ENCODE results near the gene SIPA1L3. TPM values are rescaled to one million over a fixed set of nuclear protein-coding genes. Genes with fewer than 3 reads are reported as not detected.

The SIPA1L3 gene
- total RNA-seq, 6 donors from 2014 or later: 57.3 to 91.6 (median 69.4) TPM

GRCh38 chr19:38013913-38014580 is 107.0 kb downstream of the SIPA1L3 start:
- DNase-seq (no peak), ATAC-seq (ENCODE audit: low FRiP score in 2 of 2) (no peak)
- H3K27me3 ChIP-seq: no peaks in the 10 kb centered on the region
- WGBS, 2 donors: 91 to 92% methylated on average over 9 to 11 of the region's 11 CpGs
- H3K4me3 ChIP-seq: no peak overlapping the region
- no peak overlapping the region for H3K27ac ChIP-seq
- H3K9me3 ChIP-seq: no peaks in the 10 kb centered on the region
- peaks cover 9 to 19% (median 13%) of the 10 kb centered on the region in 4 donors for H3K4me1 ChIP-seq
- no peaks in the 10 kb centered on the region for H3K36me3 ChIP-seq
- TF ChIP-seq POLR2AphosphoS5 (IDR thresholded peaks at IDR 0.05) (no peak), CTCF (IDR thresholded peaks at IDR 0.05) (no peak), EP300 (IDR thresholded peaks at IDR 0.05) (no peak)

- ATAC-seq (ENCODE audit: low FRiP score in 2 of 2) (no peak), DNase-seq (no peak)
- no peaks in the 10 kb centered on the region for H3K9me3 ChIP-seq
- WGBS, 2 donors: 88 to 92% methylated on average over 6 of the region's 6 CpGs
- no peaks in the 10 kb centered on the region for H3K36me3 ChIP-seq
- TF ChIP-seq CTCF (IDR thresholded peaks at IDR 0.05) (no peak), EP300 (IDR thresholded peaks at IDR 0.05) (no peak), POLR2AphosphoS5 (IDR thresholded peaks at IDR 0.05) (no peak), POLR2A (IDR thresholded peaks at IDR 0.05) (no peak)
- H3K27ac ChIP-seq: no peak overlapping the region
- no peaks in the 10 kb centered on the region for H3K27me3 ChIP-seq
- H3K4me3 ChIP-seq: no peak overlapping the region
- H3K4me1 ChIP-seq: peaks cover 10 to 26% (median 15%) of the 10 kb centered on the region in 4 donors
Observed at GRCh38 chr19:38015216-38015615, 108.2 kb downstream of the SIPA1L3 start.

- TF ChIP-seq POLR2AphosphoS5 (IDR thresholded peaks at IDR 0.05): no peak
- no peak for TF ChIP-seq CTCF (IDR thresholded peaks at IDR 0.05)
- TF ChIP-seq POLR2A (IDR thresholded peaks at IDR 0.05): no peak
- no peak for TF ChIP-seq EP300 (IDR thresholded peaks at IDR 0.05)
- ATAC-seq (ENCODE audit: low FRiP score in 2 of 2) (no peak), DNase-seq (no peak)
- H3K27me3 ChIP-seq: no peaks in the 10 kb centered on the region
- no peaks in the 10 kb centered on the region for H3K9me3 ChIP-seq
- no peak overlapping the region for H3K27ac ChIP-seq
- H3K4me1 ChIP-seq: peaks cover 10 to 31% (median 18%) of the 10 kb centered on the region in 4 donors
- 94 to 96% methylated on average over 7 of the region's 7 CpGs for WGBS, 2 donors
- H3K36me3 ChIP-seq: no peaks in the 10 kb centered on the region
- H3K4me3 ChIP-seq: no peak overlapping the region
Observed at GRCh38 chr19:38015761-38016160, 108.8 kb downstream of the SIPA1L3 start.

GRCh38 chr19:38017401-38018151 is 110.6 kb downstream of the SIPA1L3 start:
- Histone ChIP-seq H3K27me3 (no peaks in the 10 kb centered on the region), H3K27ac (no peak overlapping the region)
- WGBS, 2 donors: 95 to 98% methylated on average over 6 of the region's 6 CpGs

More at GRCh38 chr19:38017401-38018151, 110.6 kb downstream of the SIPA1L3 start:
- DNase-seq: peak in 1 of 2 donors; percentile 8
- TF ChIP-seq POLR2A (IDR thresholded peaks at IDR 0.05): no peak
- TF ChIP-seq EP300 (IDR thresholded peaks at IDR 0.05): no peak
- no peak for TF ChIP-seq CTCF (IDR thresholded peaks at IDR 0.05)
- no peak for TF ChIP-seq POLR2AphosphoS5 (IDR thresholded peaks at IDR 0.05)
- Histone ChIP-seq H3K4me1 (peaks cover 4 to 30% (median 14%) of the 10 kb centered on the region in 4 donors), H3K4me3 (no peak overlapping the region), H3K9me3 (no peaks in the 10 kb centered on the region), H3K36me3 (no peaks in the 10 kb centered on the region)
- ATAC-seq (ENCODE audit: low FRiP score in 2 of 2): no peak

All from upper lobe of left lung (tissue), 6 donors.